ENCODE measurements around the gene LRP1B. TPM values are rescaled to one million over a fixed set of nuclear protein-coding genes. Genes with fewer than 3 reads are reported as not detected.

The LRP1B gene
- total RNA-seq, 1 donor from 2014 or later, result 0.12 TPM

- no peak overlapping the region for H3K4me3 ChIP-seq (ENCODE audit: low read depth, low read length)
- no peak for TF ChIP-seq CTCF (conservative IDR thresholded peaks at IDR 0.05; ENCODE audit: low read depth, low read length)
- no peak for DNase-seq (ENCODE audit: low read depth)
Measured at GRCh38 chr2:141393214-141393545, 737.6 kb downstream of the LRP1B start.

- no peak for DNase-seq (ENCODE audit: low read depth)
- no peak for TF ChIP-seq CTCF (conservative IDR thresholded peaks at IDR 0.05; ENCODE audit: low read depth, low read length)
- H3K4me3 ChIP-seq (ENCODE audit: low read depth, low read length), result no peak overlapping the region
Measured at GRCh38 chr2:141392517-141393213, 738.2 kb downstream of the LRP1B start.

GRCh38 chr2:141386168-141386567 is 744.6 kb downstream of the LRP1B start:
- no peak for TF ChIP-seq CTCF (conservative IDR thresholded peaks at IDR 0.05; ENCODE audit: low read depth, low read length)
- H3K4me3 ChIP-seq (ENCODE audit: low read depth, low read length), result no peak overlapping the region
- DNase-seq (ENCODE audit: low read depth), result no peak

GRCh38 chr2:141384676-141385075 is 746.1 kb downstream of the LRP1B start:
- peak; percentile 30 for DNase-seq (ENCODE audit: low read depth)
- TF ChIP-seq CTCF (conservative IDR thresholded peaks at IDR 0.05; ENCODE audit: low read depth, low read length), result no peak
- no peak overlapping the region for H3K4me3 ChIP-seq (ENCODE audit: low read depth, low read length)

GRCh38 chr2:141381946-141382345 is 748.9 kb downstream of the LRP1B start:
- TF ChIP-seq CTCF (conservative IDR thresholded peaks at IDR 0.05; ENCODE audit: low read depth, low read length), result no peak
- no peak for DNase-seq (ENCODE audit: low read depth)
- H3K4me3 ChIP-seq (ENCODE audit: low read depth, low read length), result no peak overlapping the region

GRCh38 chr2:141380008-141380979 is 750.5 kb downstream of the LRP1B start:
- H3K4me3 ChIP-seq (ENCODE audit: low read depth, low read length), result no peak overlapping the region
- no peak for TF ChIP-seq CTCF (conservative IDR thresholded peaks at IDR 0.05; ENCODE audit: low read depth, low read length)
- DNase-seq (ENCODE audit: low read depth), result no peak

Data from epithelial cell of proximal tubule (primary cell).